SKM-1 (cell line): Measurements from ENCODE around the gene CREB5.

Experiments
- DNase-seq: peaks from one replicate; lab custom pipeline; 2025; ENCODE audit not compliant: unreplicated experiment; lab: John Stamatoyannopoulos, UW

The CREB5 gene

GRCh38 chr7:28433699-28434219 lies 21.4 kb downstream of the CREB5 start:
- no peak for DNase-seq

GRCh38 chr7:28434510-28434909 lies 22.2 kb downstream of the CREB5 start:
- no peak for DNase-seq

DNA sequence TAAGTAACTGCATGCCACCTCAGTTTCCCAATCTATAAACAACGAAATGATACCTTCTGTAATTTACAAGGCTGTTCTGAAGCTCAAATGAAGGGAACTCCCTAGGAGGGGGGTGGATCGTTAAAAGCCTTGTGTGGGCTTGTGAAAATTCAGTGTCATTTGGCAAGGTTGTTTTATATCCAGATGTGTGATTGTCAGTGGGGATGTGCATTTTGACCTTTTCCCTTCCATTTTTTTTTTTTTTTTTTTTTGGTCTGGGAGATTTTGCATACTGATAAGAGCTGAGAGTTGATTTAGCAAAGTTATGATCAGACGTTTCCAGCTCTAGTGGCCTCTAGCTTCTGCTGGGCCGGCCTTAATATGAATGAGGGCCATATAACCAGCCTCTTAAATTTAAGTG lies 22.8 kb downstream of the CREB5 start:
- DNase-seq, result no peak

GRCh38 chr7:28435732-28436378 lies 23.5 kb downstream of the CREB5 start:
- no peak for DNase-seq

DNA sequence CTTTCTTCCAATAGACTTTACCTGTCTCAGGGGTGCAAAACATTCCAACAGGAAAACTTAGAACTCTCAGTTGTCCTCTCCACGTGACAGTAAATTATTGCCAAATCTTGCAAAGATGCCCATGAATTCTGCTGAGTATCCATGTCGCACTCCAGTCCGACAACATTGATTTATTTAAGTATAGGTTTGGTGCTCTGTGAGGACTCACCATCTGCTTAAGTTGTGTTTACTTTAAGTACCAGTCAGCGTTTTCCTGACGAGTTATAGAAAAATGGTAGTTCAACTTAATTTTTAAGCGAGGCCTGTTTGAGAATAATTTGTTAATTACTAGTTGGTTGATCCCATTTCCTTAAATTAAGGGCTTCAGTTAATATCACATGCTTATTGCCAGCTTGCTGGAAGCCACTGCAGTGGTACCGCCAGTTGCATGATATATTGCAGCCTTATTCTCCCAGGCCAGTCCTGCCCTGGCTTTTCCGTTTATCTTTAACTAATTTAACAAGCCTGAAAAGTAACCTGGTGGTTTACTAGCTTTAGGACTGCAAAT lies 27.8 kb downstream of the CREB5 start:
- no peak for DNase-seq

DNA sequence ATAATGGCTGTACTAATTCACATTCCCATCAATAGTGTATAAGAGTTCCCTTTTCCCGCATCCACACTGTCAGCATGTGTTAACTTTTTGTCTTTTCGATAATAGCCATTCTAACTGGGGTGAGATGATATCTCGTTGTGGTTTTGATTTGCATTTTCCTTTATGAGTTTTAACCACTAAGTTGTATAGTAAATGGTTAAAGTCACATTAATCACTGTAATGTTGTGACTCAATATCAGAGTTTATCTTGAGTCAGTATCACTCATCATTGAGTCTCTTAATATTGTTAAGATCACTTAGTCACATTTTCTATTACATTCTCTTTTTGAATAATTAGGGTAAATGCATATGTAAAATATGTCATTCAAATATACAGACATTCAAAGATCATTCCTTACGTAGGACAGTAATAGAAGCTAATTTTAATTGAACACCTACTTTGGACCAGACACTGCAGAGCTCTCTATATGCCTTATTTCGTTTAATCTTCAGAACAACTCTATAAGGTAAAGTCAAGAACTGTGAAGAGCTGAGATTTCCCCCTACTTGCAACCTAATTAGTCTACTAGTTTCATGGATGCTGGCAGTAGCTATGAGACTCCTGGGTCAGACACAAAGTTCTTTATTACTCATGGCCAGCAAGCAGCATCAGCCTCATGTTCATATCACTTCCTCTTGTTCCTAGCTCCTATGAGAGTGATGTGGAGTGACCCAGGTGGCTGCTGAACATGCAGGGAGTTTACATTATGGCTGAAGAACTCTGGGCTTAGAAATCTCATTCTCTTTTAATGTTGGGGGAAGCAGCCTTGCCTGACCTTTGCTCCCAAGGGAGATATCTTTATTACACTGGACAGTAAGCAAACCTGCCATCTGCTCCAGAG lies 30.5 kb downstream of the CREB5 start:
- DNase-seq, result no peak

- DNase-seq, result no peak
Measured at GRCh38 chr7:28446131-28446530, 33.8 kb downstream of the CREB5 start.

GRCh38 chr7:28447071-28447470 lies 34.8 kb downstream of the CREB5 start:
- DNase-seq, result no peak

GRCh38 chr7:28448708-28449107 lies 36.4 kb downstream of the CREB5 start:
- no peak for DNase-seq

DNA sequence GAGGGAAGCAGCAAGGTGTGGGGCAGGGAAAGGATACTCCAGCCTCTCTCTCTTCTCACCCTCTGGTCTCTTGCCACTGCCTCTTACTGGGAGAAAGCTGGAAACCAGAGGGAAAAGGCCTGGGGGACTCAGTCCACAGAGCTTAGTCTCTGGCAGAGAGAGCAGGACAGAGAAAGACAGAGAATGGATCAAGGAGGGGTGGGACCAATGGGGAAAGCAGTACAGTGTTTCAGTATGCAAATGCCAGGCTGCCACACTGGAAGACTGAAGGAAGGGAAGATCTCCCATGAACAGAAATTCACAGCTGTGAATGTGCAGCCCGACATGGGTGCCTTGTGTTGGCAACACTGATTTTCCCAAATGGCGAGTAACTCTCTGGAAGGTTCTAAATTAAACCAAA lies 40.4 kb downstream of the CREB5 start:
- no peak for DNase-seq

DNA sequence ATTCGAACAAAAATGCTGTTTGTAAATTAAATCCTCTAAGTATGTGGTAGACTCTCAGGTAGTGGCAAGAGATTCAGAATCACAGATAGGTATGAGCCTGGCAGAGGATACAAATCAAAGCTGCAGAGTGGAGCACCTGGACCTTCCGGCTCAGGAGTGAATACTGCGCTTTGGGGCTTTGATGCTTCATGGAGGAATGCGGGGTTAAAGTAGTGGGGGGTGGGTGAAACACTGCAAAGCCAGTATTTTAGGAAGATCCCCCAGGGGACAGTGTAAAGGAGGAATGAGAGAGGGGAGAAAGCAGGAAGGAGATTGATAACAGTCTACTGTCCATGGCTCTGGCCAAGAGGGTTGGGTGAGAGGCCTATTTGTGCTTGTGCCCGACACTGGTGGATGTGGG lies 43.2 kb downstream of the CREB5 start:
- no peak for DNase-seq

DNA sequence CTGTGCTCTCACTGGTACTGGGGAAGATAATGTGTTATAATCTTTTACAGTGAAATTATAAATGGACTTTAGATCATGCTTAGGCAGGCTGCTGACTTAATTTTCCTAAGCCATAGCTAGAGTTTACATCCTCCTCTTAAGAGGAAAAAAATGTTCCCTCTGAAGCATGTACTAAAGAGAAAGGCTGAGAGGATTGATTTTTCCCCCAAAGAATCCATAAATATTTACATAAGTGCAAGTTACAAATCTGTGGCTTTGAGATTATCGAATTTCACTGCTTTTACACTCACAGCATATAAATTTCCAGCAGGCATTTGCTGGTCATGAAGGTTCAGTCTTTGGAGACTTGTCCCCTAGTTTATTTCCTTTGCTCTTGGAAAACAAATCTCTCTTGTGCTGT lies 43.7 kb downstream of the CREB5 start:
- DNase-seq, result no peak

DNA sequence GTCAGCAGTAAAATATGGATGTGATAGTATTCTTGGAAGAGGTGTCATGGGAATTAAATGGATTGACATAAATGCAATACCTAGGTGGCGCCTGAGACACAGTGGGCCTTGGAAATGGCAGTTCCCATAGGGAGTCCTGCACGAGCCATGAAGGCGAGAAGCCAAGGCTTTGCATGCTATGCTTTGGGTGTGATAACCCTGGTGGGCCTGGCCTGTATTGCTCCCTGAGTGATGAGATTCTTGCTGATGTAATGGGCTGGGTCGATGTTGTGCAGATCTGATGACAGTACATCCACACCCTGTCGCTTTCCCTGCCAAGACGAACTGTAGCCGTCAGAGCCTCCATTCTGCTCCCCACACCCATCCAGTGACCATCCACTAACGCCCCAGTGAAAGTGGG lies 46.4 kb downstream of the CREB5 start:
- DNase-seq, result no peak

DNA sequence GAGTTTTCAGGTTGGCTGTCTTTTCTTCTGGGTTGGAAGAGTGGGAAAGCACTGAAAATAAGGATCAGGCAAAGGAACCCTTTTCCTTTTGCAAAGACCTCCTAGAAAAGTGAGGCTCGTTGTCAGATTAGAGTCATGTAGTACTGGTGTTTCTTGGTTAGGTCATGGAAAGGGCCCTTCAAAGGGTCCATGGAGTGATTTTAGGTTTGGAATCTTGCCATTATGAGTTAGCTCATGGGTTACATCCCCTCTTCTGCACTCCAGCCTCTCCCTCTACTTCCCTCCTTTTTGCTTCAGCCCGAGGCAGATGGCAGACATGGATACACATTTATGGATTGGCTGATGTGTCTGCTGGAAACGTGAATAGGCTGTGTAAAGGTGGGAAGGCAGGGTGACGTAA lies 47.0 kb downstream of the CREB5 start:
- DNase-seq, result no peak

DNA sequence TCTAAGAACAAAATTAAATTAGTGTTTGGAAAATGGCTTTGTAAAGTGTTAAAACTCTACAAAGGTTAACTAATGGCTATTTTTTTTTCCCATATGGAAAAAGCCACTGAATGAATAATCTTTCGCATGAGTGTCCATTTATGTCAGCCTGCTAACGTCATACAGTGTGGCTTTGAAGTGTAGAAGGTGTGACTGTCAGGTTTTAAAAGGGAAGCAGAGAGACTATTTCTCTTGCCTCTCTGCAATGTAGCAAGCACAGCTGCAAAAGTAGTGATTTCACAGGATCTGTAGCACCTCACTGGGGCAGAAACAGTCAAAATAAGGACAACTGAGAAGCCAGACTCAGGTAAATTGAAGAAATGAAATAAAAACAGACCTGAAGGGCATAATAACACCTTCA lies 53.4 kb downstream of the CREB5 start:
- no peak for DNase-seq

DNA sequence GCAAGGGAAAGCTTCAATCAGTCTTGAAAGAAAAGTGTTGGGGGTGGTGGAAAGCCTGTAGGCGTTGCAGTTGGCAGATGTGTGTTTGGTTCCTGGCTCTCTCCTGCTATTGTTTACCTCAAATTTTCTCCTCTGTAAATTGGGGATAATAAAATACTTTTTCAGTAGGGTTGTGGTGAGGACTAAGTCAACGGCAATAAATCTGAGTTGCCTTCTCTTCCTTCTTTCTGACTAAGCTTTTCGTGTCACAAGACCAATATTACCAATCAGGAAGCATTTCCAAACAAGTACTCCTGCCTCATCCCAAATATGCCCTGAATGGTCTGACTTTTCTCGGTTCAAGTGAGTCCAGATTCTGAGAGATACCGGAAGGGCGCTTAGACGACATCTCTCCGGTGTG lies 54.0 kb downstream of the CREB5 start:
- no peak for DNase-seq

GRCh38 chr7:28466885-28467284 lies 54.6 kb downstream of the CREB5 start:
- DNase-seq, result no peak

GRCh38 chr7:28469562-28469961 lies 57.2 kb downstream of the CREB5 start:
- DNase-seq, result no peak

GRCh38 chr7:28470344-28470743 lies 58.0 kb downstream of the CREB5 start:
- no peak for DNase-seq

DNA sequence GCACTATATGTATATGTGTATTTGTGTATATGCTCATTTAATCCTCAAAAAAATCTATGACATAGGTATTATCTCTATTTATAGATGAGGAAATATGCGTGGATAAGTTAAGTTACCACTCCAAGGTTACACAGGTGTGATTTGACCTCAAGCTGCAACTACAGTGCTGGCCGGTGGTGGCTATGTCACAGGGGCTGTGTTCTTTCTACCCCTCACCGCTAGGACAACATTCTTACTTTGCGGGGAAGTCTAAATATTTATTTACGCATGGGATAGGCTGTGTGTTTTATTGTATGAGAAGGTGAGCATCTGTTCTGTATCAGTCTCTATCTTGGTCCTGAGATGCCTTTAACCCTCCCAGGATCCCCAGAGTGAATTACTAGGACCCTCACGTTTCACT lies 60.0 kb downstream of the CREB5 start:
- no peak for DNase-seq

DNA sequence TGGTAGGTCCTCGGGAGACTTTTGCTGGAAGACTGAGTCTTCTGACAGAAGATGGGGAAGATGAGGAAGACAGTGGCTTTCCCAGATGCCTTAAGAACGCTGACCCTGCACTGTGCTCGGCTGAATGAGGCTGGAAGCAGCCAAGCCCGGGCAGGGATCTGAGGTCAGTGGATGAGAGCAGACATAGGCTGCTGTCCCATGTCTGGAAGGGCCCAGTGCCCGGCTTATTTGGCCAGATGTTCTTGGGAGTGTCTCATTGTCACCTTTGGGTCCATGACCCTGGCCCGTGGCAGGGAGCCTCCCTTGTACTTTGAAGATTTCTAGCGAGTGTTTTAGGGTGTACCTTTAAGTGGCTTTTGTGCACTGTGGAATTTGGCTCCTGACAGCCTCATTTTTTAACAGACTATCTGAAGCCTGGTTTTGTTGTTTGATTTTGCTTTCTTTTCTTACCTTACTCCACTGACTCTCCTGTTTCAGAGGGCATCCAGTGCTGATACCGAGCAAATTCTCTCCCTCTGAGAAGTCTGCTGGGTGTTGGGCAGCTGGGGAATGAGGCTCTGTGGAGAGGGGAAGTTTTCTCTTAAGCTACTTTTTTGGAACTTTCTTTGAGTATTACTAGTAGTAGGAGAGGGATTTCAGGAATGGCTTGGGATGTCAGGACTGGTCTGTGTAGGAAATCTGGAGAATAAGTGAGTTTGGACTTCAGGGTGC lies 61.4 kb downstream of the CREB5 start:
- DNase-seq, result no peak

- DNase-seq, result no peak
Measured at GRCh38 chr7:28474282-28474638, 61.9 kb downstream of the CREB5 start.
